Natural killer cell treated with Interleukin-12 subunit alpha and Interleukin-12 subunit beta and Interleukin-15 and Interleukin-18, amount 100 ng/mL, for 72 hours (primary cell): ENCODE results near the gene DMRTC2. TPM values are rescaled to one million over a fixed set of nuclear protein-coding genes. Genes with fewer than 3 reads are reported as not detected.
"Not testable (repeated sequence)": the region's sequence is repeated elsewhere in the genome, so short reads cannot be mapped to it uniquely, and the experiment has no call there.

ENCODE experiments used
- ATAC-seq, 2 donors: fragments of 150-1000 bp; cut with Tn5 transposase in 1 of 2; sonication (Bioruptor Pico), chemical (Tn5 transposase) in 1 of 2; 2 replicates each; pipeline ENCODE4 v1.10.0; 2021
- DNase-seq: peaks from one replicate; pipeline ENCODE4 v3.0.0; 2022; ENCODE audit warnings: low spot score
- H3K27ac Mint-ChIP-seq, 2 donors: 1 replicate in 1 of 2; 2 replicates in 1 of 2; pipeline ENCODE4 v1.8.0; 2022; ENCODE audit warnings: mixed read lengths in 2 of 2, mild to moderate bottlenecking in 1 of 2, moderate library complexity in 1 of 2
- H3K27me3 Mint-ChIP-seq, 2 donors: 1 replicate in 1 of 2; 2 replicates in 1 of 2; pipeline ENCODE4 v1.8.0; 2022; ENCODE audit warnings: mixed read lengths in 2 of 2
- H3K36me3 Mint-ChIP-seq: one replicate; pipeline ENCODE4 v1.8.0; 2022; ENCODE audit warnings: mixed read lengths
- H3K4me1 Mint-ChIP-seq, 2 donors: 1 replicate in 1 of 2; 2 replicates in 1 of 2; pipeline ENCODE4 v1.8.0; 2022; ENCODE audit warnings: low read depth in 2 of 2, mixed read lengths in 2 of 2, mild to moderate bottlenecking in 1 of 2
- H3K4me3 Mint-ChIP-seq: one replicate; pipeline ENCODE4 v1.8.0; 2022; ENCODE audit warnings: mixed read lengths
- H3K9me3 Mint-ChIP-seq: 2 replicates; pipeline ENCODE4 v1.8.0; 2022; ENCODE audit warnings: mixed read lengths
- total RNA-seq, 2 donors: library from RNA; stranded (reverse); gene quantifications; one replicate each; pipeline ENCODE4 v1.2.3, GENCODE V29; 2022

DMRTC2 gene
- total RNA-seq, 2 donors from 2014 or later: not detected

DNA sequence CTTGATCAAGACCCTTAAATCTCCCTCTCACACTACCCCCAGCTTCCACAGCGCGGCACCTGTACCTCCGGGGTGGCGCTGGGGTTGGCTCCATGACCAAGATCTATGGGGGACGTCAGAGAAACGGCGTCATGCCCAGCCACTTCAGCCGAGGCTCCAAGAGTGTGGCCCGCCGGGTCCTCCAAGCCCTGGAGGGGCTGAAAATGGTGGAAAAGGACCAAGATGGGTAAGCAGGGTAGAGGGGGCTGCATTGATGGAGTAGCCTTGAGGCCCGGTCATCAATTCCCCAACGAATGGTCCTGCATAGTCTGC lies 24.1 kb downstream of the DMRTC2 start:
- H3K4me1 Mint-ChIP-seq: peaks cover 43 to 60% of the 10 kb centered on the region in 2 donors
- H3K27me3 Mint-ChIP-seq: no peaks in the 10 kb centered on the region
- ATAC-seq (no peak), DNase-seq (no peak)
- peak overlapping the region; percentile 27 for H3K4me3 Mint-ChIP-seq
- peak overlapping the region; percentile 92 to 97 for H3K27ac Mint-ChIP-seq
- no peaks in the 10 kb centered on the region for H3K9me3 Mint-ChIP-seq
- H3K36me3 Mint-ChIP-seq: peaks cover 13% of the 10 kb centered on the region

DNA sequence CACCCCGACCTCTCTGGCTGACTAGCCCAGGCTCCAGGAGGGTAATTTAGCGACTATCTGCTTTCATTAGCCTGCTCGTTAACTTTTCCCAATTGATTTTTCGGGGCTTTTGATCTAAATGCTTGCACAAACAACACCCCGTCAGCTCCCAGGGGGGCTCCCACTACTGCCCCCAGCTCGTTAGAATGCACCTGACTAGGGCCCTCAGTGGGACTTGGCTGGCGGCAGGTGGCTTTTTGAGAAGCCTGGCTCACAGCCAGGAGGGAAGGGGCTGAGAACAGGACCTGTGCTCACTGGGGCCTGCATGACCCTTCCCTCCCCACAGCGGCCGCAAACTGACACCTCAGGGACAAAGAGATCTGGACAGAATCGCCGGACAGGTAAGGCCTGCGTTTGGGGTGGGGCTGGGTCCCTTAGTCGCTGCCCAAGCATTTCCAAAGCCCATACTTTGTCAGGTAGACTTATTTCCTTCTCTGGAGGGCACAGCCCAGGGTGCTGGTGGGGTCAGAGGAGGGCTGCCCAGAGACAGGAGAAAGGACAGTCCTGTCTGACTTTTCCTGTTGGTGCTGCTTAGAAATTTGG lies 24.6 kb downstream of the DMRTC2 start:
- ATAC-seq (no peak), DNase-seq (no peak)
- peaks cover 38 to 55% of the 10 kb centered on the region in 2 donors for H3K4me1 Mint-ChIP-seq
- H3K27ac Mint-ChIP-seq: peak overlapping the region; percentile 92 to 97
- no peaks in the 10 kb centered on the region for H3K9me3 Mint-ChIP-seq
- H3K27me3 Mint-ChIP-seq: no peaks in the 10 kb centered on the region
- no peak overlapping the region for H3K4me3 Mint-ChIP-seq
- peaks cover 13% of the 10 kb centered on the region for H3K36me3 Mint-ChIP-seq

DNA sequence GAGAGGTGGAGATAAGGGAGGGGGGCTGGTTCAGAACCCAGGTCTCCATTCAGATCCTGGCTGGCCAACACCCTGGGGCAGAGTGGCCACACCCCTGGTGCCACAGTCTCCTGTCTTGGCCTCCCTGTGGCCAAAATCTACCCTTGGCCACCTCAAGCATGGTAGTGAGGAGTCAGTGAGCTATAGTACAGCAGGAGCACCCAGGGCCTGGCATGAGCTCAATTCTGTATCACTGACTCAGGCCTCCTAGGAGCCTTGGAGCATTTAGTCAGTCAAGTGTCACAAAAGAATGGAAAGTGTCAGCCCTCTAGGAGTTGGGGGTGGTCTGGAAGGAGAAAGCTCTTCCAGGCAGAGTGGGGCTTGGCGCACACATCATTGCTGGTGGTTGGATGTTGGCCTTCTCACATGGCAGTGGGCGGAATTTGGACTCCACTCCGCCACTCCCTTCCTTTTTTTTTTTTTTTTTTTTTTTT lies 25.6 kb downstream of the DMRTC2 start:
- DNase-seq: no peak
- peak overlapping the region; percentile 92 to 97 for H3K27ac Mint-ChIP-seq
- peaks cover 13% of the 10 kb centered on the region for H3K36me3 Mint-ChIP-seq
- peak overlapping the region; percentile 67 for H3K4me3 Mint-ChIP-seq
- H3K9me3 Mint-ChIP-seq: no peaks in the 10 kb centered on the region
- H3K4me1 Mint-ChIP-seq: peaks cover 38 to 54% of the 10 kb centered on the region in 2 donors
- no peak for ATAC-seq
- H3K27me3 Mint-ChIP-seq: no peaks in the 10 kb centered on the region

DNA sequence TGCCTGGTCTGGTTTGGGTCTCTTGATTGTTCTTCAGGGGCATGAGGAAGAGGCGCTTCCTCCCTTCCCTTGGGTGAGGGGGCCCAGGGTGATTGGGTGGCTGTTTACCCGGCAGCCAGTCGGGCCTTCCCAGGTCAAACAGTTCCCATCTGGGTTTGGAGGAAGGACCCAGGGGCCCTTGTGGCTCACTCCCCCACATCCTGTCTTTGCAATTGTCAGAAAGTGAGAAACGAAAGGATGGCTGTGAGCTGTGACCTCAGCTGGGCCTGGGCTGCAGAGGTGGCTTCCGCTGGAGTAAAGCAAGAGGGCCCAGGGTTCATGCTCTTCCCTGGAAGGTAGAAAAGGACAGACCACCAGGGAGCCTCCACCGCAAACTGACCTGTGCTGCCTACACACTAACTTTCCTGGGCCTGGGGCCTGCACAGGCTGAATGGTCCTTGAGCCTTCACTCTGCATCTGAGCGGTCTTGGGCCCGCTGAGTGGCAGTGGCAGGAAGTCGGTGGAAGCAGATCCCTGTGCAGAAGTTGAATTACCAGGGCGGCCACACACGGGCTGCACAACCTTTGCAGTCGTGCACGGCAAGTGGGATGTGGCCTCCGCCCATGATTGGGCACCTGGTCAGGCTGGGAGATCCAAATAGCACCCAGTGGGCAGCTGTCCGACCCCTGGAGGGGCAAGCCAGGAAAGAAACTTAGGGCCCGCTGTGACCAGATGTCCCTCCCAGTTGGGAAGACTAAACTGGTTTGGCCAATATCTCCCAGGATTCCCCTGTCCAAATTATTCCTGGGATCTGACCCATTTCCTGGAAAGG lies 26.9 kb downstream of the DMRTC2 start:
- Mint-ChIP-seq H3K4me1 (peaks cover 43 to 54% of the 10 kb centered on the region in 2 donors), H3K9me3 (no peaks in the 10 kb centered on the region), H3K4me3 (peak overlapping the region; percentile 84), H3K36me3 (peaks cover 13% of the 10 kb centered on the region), H3K27ac (peak overlapping the region; percentile 92 to 97), H3K27me3 (no peaks in the 10 kb centered on the region)
- ATAC-seq (peak; percentile 85 to 88), DNase-seq (peak; percentile 85)

DNA sequence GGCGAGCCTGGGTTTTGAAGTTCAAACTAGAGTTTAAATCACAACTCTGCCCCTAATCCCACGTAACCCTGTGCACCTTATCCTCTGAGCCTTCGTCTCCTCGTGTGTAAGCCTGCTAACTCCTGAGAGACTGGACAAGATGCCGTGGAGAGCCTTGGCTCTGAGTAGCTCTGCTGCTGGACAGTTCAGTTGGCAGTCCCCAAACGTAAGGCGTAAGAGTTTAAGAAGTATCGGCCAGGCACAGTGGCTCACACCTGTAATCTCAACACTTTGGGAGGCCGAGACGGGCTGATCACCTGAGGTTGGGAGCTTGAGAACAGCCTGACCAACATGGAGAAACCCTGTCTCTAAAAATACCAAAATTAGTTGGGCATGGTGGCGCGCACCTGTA lies 27.5 kb downstream of the DMRTC2 start:
- Mint-ChIP-seq H3K27me3 (no peaks in the 10 kb centered on the region), H3K27ac (peak overlapping the region; percentile 92 to 97), H3K4me1 (peaks cover 46 to 54% of the 10 kb centered on the region in 2 donors), H3K36me3 (peaks cover 13% of the 10 kb centered on the region), H3K9me3 (no peaks in the 10 kb centered on the region), H3K4me3 (peak overlapping the region; percentile 20)
- ATAC-seq: no peak
- DNase-seq: no peak

DNA sequence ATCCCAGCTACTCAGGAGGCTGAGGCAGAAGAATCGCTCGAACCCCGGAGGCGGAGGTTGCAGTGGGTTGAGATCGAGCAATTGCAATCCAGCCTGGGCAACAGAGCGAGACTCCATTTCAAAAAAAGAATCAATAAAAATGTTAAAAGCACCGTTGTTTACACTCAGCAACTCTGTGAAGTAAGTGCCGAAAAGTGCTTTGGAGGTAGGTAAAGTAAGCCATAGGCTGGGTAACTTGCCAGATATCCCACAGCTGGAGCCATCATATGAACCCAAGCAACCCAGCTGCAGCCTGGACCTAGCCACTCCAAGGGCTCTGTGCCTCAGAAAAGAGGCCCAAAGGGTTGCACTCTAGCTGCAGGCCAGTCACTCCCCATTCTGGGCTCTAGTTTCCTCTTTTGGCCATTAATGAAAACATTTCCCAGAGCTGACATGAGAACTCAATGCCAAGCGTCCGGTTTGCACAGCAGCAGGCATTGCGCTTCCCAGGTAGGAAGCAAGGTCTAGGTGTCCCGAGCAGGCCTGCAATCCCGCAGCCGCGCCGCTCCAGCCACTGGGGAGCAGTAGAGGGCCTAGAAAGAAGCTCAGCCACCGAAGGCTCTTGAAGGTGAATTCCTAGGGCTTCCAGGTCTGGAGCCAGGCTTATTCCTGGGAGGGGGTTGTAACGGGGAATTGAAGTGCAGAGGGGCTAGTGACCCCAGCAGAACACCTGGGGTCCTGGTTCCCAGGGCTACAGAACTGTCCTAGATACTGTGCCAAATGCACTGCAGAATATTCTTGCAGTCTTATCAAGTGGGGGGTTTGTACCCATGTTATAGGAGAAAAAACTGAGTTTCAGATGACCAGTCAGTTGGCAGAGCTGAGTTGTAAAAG lies 28.2 kb downstream of the DMRTC2 start:
- Mint-ChIP-seq H3K27me3 (no peaks in the 10 kb centered on the region), H3K4me1 (peaks cover 48 to 49% of the 10 kb centered on the region in 2 donors), H3K27ac (peak overlapping the region; percentile 92 to 97), H3K36me3 (peaks cover 8% of the 10 kb centered on the region), H3K4me3 (peak overlapping the region; percentile 49), H3K9me3 (no peaks in the 10 kb centered on the region)
- no peak for ATAC-seq
- no peak for DNase-seq

DNA sequence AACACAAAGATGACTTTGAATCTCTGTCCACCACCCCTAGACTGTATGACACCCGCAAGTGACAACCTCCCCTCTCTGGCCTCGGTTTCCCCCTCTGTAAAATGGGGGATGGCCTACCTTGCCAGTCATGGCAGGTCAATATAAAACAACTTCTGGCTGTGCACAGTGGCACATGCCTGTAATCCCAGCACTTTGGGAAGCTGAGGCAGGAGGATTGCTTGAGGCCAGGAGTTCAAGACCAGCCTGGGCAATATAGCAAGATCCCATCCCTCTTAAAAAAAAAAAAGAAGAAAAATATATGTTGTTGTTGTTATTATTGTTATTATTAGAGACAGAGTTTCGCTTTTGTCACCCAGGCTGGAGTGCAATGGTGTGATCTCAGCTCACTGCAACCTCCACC lies 31.1 kb downstream of the DMRTC2 start:
- peak overlapping the region; percentile 87 to 88 for H3K27ac Mint-ChIP-seq
- not testable (repeated sequence) for H3K9me3 Mint-ChIP-seq, ATAC-seq, H3K27me3 Mint-ChIP-seq, DNase-seq, H3K36me3 Mint-ChIP-seq
- peaks cover 31 to 49% of the 10 kb centered on the region in 2 donors for H3K4me1 Mint-ChIP-seq
- peak overlapping the region; percentile 69 for H3K4me3 Mint-ChIP-seq

DNA sequence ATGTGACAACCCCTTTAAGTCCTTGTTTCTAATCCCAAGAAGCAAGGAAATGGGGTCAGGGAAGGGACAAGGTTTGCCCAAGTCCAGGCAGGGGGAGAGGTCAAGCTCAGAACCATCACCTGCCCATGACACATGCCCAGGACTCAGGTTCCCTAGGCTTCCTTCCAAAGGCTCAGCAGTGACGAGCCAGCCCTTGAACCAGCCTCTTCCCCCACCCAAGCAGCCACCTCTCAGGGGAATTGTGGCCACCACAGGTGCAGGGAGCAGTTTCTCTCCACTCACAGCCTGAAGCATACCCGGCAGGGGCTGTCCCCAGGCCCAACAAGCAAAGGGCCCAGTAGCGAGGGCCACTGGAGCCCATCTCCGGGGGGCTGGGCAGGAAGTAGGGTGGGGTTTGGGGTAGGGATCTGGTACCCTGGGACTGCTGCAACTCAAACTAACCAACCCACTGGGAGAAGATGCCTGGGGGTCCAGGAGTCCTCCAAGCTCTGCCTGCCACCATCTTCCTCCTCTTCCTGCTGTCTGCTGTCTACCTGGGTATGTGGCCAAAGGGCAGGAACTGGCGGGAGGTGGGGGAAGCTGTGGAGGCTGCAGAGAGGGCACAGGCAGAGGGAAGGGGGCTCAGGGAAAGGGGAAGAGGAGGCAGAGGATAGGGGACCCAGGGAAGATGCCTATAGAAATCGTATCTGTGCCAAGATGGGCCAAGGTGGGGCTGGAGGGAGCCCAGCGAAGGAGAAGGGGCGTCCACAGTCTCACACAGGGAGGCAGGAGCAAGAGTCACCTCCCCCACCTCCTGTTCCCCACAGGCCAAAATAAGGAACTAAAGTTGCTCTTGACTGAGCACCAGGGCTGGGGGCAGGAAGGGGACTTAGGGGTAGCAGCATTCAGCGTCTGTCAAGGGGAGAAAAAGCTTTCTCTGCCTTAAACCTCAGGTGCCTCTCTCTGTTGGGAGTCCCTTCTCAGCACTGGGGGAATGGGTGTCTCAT lies 32.3 kb downstream of the DMRTC2 start, which contains the start of gene CD79A:
Gene CD79A (plus strand): TSS at position 433 of the 986 bp plus-strand sequence. CDS start 26 bp downstream, at position 459.
- H3K27me3 Mint-ChIP-seq: no peaks in the 10 kb centered on the region
- peaks cover 22 to 39% of the 10 kb centered on the region in 2 donors for H3K4me1 Mint-ChIP-seq
- ATAC-seq: no peak
- peaks cover under 1% of the 10 kb centered on the region for H3K36me3 Mint-ChIP-seq
- peak within 1 kb of the TSS; percentile 87 to 88 for H3K27ac Mint-ChIP-seq
- DNase-seq: no peak
- no peak within 1 kb of the TSS for H3K4me3 Mint-ChIP-seq
- H3K9me3 Mint-ChIP-seq: no peaks in the 10 kb centered on the region

DNA sequence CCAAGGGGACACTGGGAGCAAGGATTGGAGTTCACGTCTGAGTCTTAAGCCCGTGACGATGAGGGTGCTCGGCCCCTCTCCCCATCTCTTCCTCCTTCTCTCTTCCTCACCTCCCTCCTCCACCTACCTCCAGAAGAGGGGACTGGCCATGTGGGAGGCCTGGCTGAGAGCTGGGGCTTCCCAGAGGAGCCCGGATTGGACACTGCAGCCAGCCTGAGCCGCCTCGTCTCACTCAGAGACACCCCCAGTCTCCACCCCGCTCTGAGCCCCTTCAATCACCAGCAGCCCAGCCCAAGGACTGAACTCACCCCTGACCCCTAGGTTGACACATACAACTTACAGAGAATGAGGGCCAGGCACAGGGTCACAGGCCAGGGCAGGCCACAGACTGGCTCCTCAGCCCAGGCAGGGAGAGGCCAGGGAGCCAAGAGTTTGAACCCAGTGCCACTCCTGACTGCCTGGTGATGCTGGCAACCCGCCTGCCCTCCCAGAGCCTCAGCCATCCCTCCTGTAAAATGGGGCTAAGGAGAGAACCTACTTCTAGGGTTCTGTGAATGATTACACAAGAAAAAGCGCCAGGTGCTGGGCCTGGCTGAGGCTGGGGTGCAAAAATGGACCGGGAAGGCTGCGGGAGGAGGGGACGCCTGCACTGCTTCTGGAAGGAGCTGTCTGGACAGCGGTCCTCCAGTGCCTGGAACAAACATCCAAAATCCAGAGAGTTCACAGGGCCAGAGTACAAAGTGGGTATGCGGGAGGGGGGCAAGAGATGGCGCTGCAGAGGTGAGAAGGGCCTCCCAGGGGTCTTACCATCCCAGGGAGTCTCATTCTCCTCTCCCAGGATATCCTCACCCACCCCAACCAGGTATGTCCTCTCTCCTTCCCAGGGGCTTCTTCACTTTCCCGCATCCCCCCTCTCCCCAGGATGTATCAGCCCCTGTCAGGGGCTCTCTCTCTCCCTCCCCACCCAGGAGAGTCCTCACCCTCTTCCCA lies 33.4 kb downstream of the DMRTC2 start:
- no peaks in the 10 kb centered on the region for H3K9me3 Mint-ChIP-seq
- no peak overlapping the region for H3K4me3 Mint-ChIP-seq
- peaks cover 20 to 38% of the 10 kb centered on the region in 2 donors for H3K4me1 Mint-ChIP-seq
- H3K36me3 Mint-ChIP-seq: peaks cover 7% of the 10 kb centered on the region
- H3K27me3 Mint-ChIP-seq: no peaks in the 10 kb centered on the region
- no peak for DNase-seq
- H3K27ac Mint-ChIP-seq: peak overlapping the region; percentile 87 to 88
- no peak for ATAC-seq

DNA sequence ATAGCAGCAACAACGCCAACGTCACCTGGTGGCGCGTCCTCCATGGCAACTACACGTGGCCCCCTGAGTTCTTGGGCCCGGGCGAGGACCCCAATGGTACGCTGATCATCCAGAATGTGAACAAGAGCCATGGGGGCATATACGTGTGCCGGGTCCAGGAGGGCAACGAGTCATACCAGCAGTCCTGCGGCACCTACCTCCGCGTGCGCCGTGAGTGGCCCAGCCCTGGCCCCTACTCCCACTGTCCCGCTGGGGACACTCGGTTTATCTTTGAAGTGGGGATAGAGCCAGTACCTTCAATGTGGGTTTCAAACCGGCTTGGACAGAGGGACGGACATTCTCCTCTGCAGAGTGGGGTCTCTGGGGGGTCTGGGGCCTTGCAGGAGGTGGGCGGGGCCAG lies 34.2 kb downstream of the DMRTC2 start:
- DNase-seq: no peak
- ATAC-seq: no peak
- H3K4me1 Mint-ChIP-seq: peaks cover 24 to 43% of the 10 kb centered on the region in 2 donors
- H3K9me3 Mint-ChIP-seq: no peaks in the 10 kb centered on the region
- no peaks in the 10 kb centered on the region for H3K27me3 Mint-ChIP-seq
- peaks cover 7% of the 10 kb centered on the region for H3K36me3 Mint-ChIP-seq
- peak overlapping the region in 1 of 2 donors; percentile 88 for H3K27ac Mint-ChIP-seq
- H3K4me3 Mint-ChIP-seq: no peak overlapping the region

DNA sequence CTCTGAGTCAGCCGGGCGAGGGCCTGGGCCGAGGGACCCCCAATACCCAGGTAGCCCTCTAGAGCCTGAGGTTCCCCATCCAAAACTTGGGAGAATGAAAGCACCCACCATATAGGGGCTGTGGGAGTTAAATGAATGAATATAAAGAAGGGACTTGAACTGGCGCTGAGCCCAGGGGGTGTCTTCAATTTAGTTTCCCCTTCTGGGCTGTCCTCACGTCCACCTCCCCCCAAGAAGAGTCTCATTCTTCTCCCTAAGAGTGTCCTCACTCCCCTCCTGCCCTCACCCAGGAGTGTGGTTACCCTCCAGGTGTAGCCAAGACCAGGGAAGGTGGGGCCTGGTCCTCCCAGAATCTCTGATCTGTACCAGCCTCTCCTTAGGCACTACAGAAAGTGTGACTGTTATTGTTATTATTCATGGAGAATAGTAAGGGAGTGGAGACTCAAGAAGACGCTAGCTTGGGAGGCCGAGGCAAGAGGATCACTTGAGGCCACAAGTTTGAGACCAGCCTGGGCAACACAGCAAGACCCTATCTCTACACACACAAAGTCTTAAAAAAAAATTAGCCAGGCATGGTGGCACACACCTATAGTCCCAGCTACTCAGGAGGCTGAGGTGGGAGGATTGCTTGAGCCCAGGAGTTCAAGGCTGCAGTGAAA lies 35.0 kb downstream of the DMRTC2 start:
- Mint-ChIP-seq H3K36me3 (peaks cover 7% of the 10 kb centered on the region), H3K4me1 (peaks cover 27 to 45% of the 10 kb centered on the region in 2 donors), H3K27me3 (no peaks in the 10 kb centered on the region), H3K9me3 (no peaks in the 10 kb centered on the region), H3K4me3 (no peak overlapping the region), H3K27ac (peak overlapping the region; percentile 18 to 88)
- ATAC-seq (no peak), DNase-seq (no peak)
